GM12878 (cell line): ENCODE data around the gene RALGDS. TPM values are rescaled to one million over a fixed set of nuclear protein-coding genes. Genes with fewer than 3 reads are reported as not detected.

Experiments used
- ASH2L ChIP-seq: fragments of 300-600, 200-600 bp; sonication (generic); IDR thresholded peaks from 2 replicates; pipeline ENCODE4 v1.6.1; 2017; ENCODE audit warnings: low read depth, mild to moderate bottlenecking, borderline replicate concordance
- ATF7 ChIP-seq: fragments of 450-650 bp; IDR thresholded peaks from 2 replicates; pipeline ENCODE4 v1.6.1; 2016; ENCODE audit warnings: low read depth, mild to moderate bottlenecking
- BRCA1 ChIP-seq: IDR thresholded peaks from 2 replicates; pipeline ENCODE4 v1.6.1; 2011; ENCODE audit warnings: low read depth, low read length, improper control_type of control experiment
- CBX3 ChIP-seq: fragments of 200-600 bp; sonication (generic); IDR thresholded peaks from 2 replicates; pipeline ENCODE4 v1.6.1; 2016; ENCODE audit warnings: low read depth, borderline replicate concordance
- CREM ChIP-seq: IDR thresholded peaks from 2 replicates; pipeline ENCODE4 v1.6.1; 2014; ENCODE audit warnings: antibody characterized with exemption, low read depth
- EP300 ChIP-seq, 2 experiments: fragments of 150-350 bp in 1 of 2; IDR thresholded peaks; 2 replicates each; pipeline ENCODE4 v1.6.1; 2011 to 2012; ENCODE audit warnings: low read depth in 2 of 2, low read length in 2 of 2, borderline replicate concordance in 1 of 2, improper control_type of control experiment in 1 of 2, inconsistent platforms in 1 of 2; ENCODE audit not compliant: control insufficient read depth in 1 of 2
- FOXK2 ChIP-seq: fragments of 450-650 bp; IDR thresholded peaks from 2 replicates; pipeline ENCODE4 v1.6.1; 2017; ENCODE audit warnings: mild to moderate bottlenecking, moderate library complexity
- MEF2A ChIP-seq: IDR thresholded peaks from 2 replicates; pipeline ENCODE4 v1.6.1; 2011; ENCODE audit warnings: low read depth, mild to moderate bottlenecking, low read length, moderate library complexity; ENCODE audit not compliant: insufficient read depth
- MTA2 ChIP-seq: fragments of 450-650 bp; IDR thresholded peaks from 2 replicates; pipeline ENCODE4 v1.6.1; 2016; ENCODE audit warnings: low read depth, mild to moderate bottlenecking, moderate library complexity
- MTA3 ChIP-seq: IDR thresholded peaks from 2 replicates; pipeline ENCODE4 v1.6.1; 2012; ENCODE audit warnings: low read length, inconsistent platforms, borderline replicate concordance
- NFYA ChIP-seq: IDR thresholded peaks from 2 replicates; pipeline ENCODE4 v1.6.1; 2011; ENCODE audit warnings: low read depth, mild to moderate bottlenecking, low read length, improper control_type of control experiment, borderline replicate concordance
- NFYB ChIP-seq: IDR thresholded peaks from 2 replicates; pipeline ENCODE4 v1.6.1; 2011; ENCODE audit warnings: low read depth, mild to moderate bottlenecking, low read length, improper control_type of control experiment, moderate library complexity; ENCODE audit not compliant: insufficient read depth
- SMARCA5 ChIP-seq: fragments of 450-650 bp; IDR thresholded peaks from 2 replicates; pipeline ENCODE4 v1.6.1; 2017; ENCODE audit warnings: mild to moderate bottlenecking
- TCF12 ChIP-seq: IDR thresholded peaks from 2 replicates; pipeline ENCODE4 v1.6.1; 2011; ENCODE audit warnings: low read depth, mild to moderate bottlenecking, low read length
- ZNF384 ChIP-seq: IDR thresholded peaks from 2 replicates; pipeline ENCODE4 v1.6.1; 2012; ENCODE audit warnings: low read depth, mild to moderate bottlenecking, low read length, improper control_type of control experiment, borderline replicate concordance
- polyA plus RNA-seq, 11 experiments: library from polyadenylated mRNA; depleted of rRNA in 4 of 11; unstranded in 6 of 11; stranded (reverse) in 5 of 11; fragments of >200 nt; fragmentation: Nextera tagmentation in 4 of 11; fragmentation: Illumina TruSeq in 1 of 11; extraction: Ambion mirVana in 4 of 11; extraction: Trizol in 1 of 11; gene quantifications; 1 replicate in 1 of 11; 2 replicates in 10 of 11; pipeline versions ENCODE4 v1.2.1 to v1.2.3, GENCODE V29; 2011 to 2016; ENCODE audit warnings: inconsistent platforms in 2 of 11, missing spikeins in 2 of 11, low read depth in 1 of 11
- total RNA-seq, 4 experiments: library from RNA; depleted of rRNA in 3 of 4; stranded (reverse); fragments of >200 nt in 3 of 4; fragmentation: Illumina TruSeq in 1 of 4; extraction: Trizol in 1 of 4; gene quantifications; 2 replicates each; pipeline versions ENCODE4 v1.2.1 to v1.2.3, GENCODE V29; 2013 to 2021
- TF ChIP-seq, protein P1 (sequence below): IDR thresholded peaks from 2 replicates; pipeline ENCODE4 v1.6.1; 2012; ENCODE audit warnings: improper control_type of control experiment, low read depth, low read length; ENCODE audit not compliant: insufficient replicate concordance
- TF ChIP-seq, protein P2 (sequence below): fragments of 450-650 bp; IDR thresholded peaks from 2 replicates; pipeline ENCODE4 v1.6.1; 2014; ENCODE audit warnings: mild to moderate bottlenecking
- TF ChIP-seq, protein P3 (sequence below): fragments of 450-650 bp; IDR thresholded peaks from 2 replicates; pipeline ENCODE4 v1.6.1; 2017; ENCODE audit warnings: borderline replicate concordance
- TF ChIP-seq, protein P4 (sequence below): IDR thresholded peaks from 2 replicates; pipeline ENCODE4 v1.6.1; 2011; ENCODE audit warnings: borderline replicate concordance, low read depth, mild to moderate bottlenecking, moderate library complexity, mixed read lengths, low read length; ENCODE audit not compliant: insufficient read depth; ENCODE audit errors: extremely low read length

Gene RALGDS
- total and polyA plus RNA-seq, 10 of the 15 experiments (the other 5 are each of a cell fraction or from before 2014, with no cell fraction given): 1.3 to 48.6 (median 21.2) TPM

DNA sequence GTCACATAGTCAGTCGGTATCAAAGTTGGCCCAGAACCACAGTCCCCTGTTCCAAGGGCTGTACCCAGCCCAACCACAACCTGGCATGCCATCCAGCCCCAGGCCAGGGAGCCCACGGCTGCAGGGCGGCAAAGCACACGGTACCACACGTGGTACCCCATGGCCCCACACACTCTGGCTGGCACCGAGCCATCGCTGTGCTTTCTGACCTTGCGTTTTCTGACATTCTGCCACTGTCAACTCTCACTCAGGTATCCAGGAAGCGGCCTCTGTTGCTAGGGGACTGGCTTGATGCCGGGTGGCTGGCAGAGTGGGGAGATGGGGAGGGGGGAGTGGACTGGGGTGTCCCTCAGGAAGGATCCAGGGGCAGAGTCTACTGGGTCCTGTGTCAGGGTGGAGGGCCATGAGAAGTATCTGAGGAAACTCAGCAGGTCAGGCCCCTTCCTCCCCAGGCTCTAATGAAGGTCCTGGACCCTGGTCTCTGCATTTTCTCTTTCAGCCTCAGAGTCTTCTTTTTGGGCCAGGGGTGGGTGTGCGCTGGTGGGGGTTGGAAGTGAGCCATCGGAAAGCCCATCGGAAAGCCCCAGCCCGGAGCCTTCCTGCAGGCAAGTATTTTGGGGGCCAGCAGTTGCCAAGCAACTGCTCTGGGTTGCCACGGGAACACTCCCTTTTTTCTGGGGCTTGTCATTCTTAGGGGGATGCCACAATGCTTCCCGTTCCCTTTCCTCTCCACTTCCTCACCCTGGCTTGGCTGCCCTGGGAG, 21.0 kb upstream of the RALGDS start (continued):
- TF ChIP-seq, protein P1, sequence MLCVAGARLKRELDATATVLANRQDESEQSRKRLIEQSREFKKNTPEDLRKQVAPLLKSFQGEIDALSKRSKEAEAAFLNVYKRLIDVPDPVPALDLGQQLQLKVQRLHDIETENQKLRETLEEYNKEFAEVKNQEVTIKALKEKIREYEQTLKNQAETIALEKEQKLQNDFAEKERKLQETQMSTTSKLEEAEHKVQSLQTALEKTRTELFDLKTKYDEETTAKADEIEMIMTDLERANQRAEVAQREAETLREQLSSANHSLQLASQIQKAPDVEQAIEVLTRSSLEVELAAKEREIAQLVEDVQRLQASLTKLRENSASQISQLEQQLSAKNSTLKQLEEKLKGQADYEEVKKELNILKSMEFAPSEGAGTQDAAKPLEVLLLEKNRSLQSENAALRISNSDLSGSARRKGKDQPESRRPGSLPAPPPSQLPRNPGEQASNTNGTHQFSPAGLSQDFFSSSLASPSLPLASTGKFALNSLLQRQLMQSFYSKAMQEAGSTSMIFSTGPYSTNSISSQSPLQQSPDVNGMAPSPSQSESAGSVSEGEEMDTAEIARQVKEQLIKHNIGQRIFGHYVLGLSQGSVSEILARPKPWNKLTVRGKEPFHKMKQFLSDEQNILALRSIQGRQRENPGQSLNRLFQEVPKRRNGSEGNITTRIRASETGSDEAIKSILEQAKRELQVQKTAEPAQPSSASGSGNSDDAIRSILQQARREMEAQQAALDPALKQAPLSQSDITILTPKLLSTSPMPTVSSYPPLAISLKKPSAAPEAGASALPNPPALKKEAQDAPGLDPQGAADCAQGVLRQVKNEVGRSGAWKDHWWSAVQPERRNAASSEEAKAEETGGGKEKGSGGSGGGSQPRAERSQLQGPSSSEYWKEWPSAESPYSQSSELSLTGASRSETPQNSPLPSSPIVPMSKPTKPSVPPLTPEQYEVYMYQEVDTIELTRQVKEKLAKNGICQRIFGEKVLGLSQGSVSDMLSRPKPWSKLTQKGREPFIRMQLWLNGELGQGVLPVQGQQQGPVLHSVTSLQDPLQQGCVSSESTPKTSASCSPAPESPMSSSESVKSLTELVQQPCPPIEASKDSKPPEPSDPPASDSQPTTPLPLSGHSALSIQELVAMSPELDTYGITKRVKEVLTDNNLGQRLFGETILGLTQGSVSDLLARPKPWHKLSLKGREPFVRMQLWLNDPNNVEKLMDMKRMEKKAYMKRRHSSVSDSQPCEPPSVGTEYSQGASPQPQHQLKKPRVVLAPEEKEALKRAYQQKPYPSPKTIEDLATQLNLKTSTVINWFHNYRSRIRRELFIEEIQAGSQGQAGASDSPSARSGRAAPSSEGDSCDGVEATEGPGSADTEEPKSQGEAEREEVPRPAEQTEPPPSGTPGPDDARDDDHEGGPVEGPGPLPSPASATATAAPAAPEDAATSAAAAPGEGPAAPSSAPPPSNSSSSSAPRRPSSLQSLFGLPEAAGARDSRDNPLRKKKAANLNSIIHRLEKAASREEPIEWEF: no peak
- TF ChIP-seq, protein P2, sequence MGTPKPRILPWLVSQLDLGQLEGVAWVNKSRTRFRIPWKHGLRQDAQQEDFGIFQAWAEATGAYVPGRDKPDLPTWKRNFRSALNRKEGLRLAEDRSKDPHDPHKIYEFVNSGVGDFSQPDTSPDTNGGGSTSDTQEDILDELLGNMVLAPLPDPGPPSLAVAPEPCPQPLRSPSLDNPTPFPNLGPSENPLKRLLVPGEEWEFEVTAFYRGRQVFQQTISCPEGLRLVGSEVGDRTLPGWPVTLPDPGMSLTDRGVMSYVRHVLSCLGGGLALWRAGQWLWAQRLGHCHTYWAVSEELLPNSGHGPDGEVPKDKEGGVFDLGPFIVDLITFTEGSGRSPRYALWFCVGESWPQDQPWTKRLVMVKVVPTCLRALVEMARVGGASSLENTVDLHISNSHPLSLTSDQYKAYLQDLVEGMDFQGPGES: no peak
- TF ChIP-seq EP300 (IDR thresholded peaks at IDR 0.05; ENCODE audit: borderline replicate concordance in 1 of 2, control insufficient read depth in 1 of 2, low read depth in 2 of 2, low read length in 2 of 2) (peak in 1 of 2 experiments; percentile 30; a peak in 1 of 4 replicates), MEF2A (no peak), CBX3 (no peak), NFYB (no peak), MTA3 (no peak), SMARCA5 (no peak), ATF7 (no peak), TCF12 (no peak), ASH2L (no peak), ZNF384 (no peak), MTA2 (no peak), FOXK2 (no peak), CREM (no peak), NFYA (no peak), BRCA1 (no peak)
- TF ChIP-seq, protein P3, sequence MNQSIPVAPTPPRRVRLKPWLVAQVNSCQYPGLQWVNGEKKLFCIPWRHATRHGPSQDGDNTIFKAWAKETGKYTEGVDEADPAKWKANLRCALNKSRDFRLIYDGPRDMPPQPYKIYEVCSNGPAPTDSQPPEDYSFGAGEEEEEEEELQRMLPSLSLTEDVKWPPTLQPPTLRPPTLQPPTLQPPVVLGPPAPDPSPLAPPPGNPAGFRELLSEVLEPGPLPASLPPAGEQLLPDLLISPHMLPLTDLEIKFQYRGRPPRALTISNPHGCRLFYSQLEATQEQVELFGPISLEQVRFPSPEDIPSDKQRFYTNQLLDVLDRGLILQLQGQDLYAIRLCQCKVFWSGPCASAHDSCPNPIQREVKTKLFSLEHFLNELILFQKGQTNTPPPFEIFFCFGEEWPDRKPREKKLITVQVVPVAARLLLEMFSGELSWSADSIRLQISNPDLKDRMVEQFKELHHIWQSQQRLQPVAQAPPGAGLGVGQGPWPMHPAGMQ: no peak
- TF ChIP-seq, protein P4, sequence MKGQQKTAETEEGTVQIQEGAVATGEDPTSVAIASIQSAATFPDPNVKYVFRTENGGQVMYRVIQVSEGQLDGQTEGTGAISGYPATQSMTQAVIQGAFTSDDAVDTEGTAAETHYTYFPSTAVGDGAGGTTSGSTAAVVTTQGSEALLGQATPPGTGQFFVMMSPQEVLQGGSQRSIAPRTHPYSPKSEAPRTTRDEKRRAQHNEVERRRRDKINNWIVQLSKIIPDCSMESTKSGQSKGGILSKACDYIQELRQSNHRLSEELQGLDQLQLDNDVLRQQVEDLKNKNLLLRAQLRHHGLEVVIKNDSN: no peak
- TF ChIP-seq, all 136 proteins: peak for 15
